ENCODE results near the gene SLCO2A1. TPM values are rescaled to one million over a fixed set of nuclear protein-coding genes. Genes with fewer than 3 reads are reported as not detected.

SLCO2A1 gene
- total RNA-seq, 1 donor from 2014 or later, result 4.3 TPM

GRCh38 chr3:134034005-134034785 lies 4.5 kb upstream of the SLCO2A1 start:
- DNase-seq (ENCODE audit: low spot score), result no peak

- no peak for DNase-seq (ENCODE audit: low spot score)
Observed at GRCh38 chr3:134033315-134033996, 3.7 kb upstream of the SLCO2A1 start.

GRCh38 chr3:134031348-134031915 lies 1.7 kb upstream of the SLCO2A1 start:
- no peak for DNase-seq (ENCODE audit: low spot score)

GRCh38 chr3:134030379-134031347 lies 938 bp upstream of the SLCO2A1 start:
- peak; percentile 60 for DNase-seq (ENCODE audit: low spot score)

GRCh38 chr3:134029256-134029733 lies 430 bp downstream of the SLCO2A1 start:
- peak; percentile 20 for DNase-seq (ENCODE audit: low spot score)

GRCh38 chr3:134028486-134029255 lies 1.1 kb downstream of the SLCO2A1 start:
- no peak for DNase-seq (ENCODE audit: low spot score)

- DNase-seq (ENCODE audit: low spot score), result no peak
Observed at GRCh38 chr3:134027631-134028030, 2.1 kb downstream of the SLCO2A1 start.

GRCh38 chr3:134020135-134020680 lies 9.5 kb downstream of the SLCO2A1 start:
- no peak for DNase-seq (ENCODE audit: low spot score)

GRCh38 chr3:134018850-134019249 lies 10.9 kb downstream of the SLCO2A1 start:
- DNase-seq (ENCODE audit: low spot score), result no peak

- DNase-seq (ENCODE audit: low spot score), result peak; percentile 34
Observed at GRCh38 chr3:134018406-134018805, 11.3 kb downstream of the SLCO2A1 start.

- DNase-seq (ENCODE audit: low spot score), result no peak
Observed at GRCh38 chr3:134017490-134017889, 12.2 kb downstream of the SLCO2A1 start.

GRCh38 chr3:134014270-134014669 lies 15.5 kb downstream of the SLCO2A1 start:
- DNase-seq (ENCODE audit: low spot score), result no peak

GRCh38 chr3:134013280-134013679 lies 16.4 kb downstream of the SLCO2A1 start:
- no peak for DNase-seq (ENCODE audit: low spot score)

GRCh38 chr3:134009345-134010000 lies 20.3 kb downstream of the SLCO2A1 start:
- DNase-seq (ENCODE audit: low spot score), result no peak

GRCh38 chr3:134008630-134009156 lies 21.0 kb downstream of the SLCO2A1 start:
- DNase-seq (ENCODE audit: low spot score), result no peak

GRCh38 chr3:134007819-134008218 lies 21.9 kb downstream of the SLCO2A1 start:
- DNase-seq (ENCODE audit: low spot score), result no peak

- no peak for DNase-seq (ENCODE audit: low spot score)
Observed at GRCh38 chr3:134004841-134005240, 24.9 kb downstream of the SLCO2A1 start.

GRCh38 chr3:134003066-134003465 lies 26.7 kb downstream of the SLCO2A1 start:
- DNase-seq (ENCODE audit: low spot score), result no peak

GRCh38 chr3:134002306-134002705 lies 27.4 kb downstream of the SLCO2A1 start:
- no peak for DNase-seq (ENCODE audit: low spot score)
